ENCODE data around the gene YES1.

Gene YES1

GRCh38 chr18:673317-673716 lies 138.7 kb downstream of the YES1 start:
- no peak for TF ChIP-seq Cebpa-rat (IDR thresholded peaks at IDR 0.05)
- Histone ChIP-seq H3K4me3 (no peak overlapping the region), H3K36me3 (peaks cover 98% of the 10 kb centered on the region), H3K4me2 (no peak overlapping the region), H4K20me1 (peaks cover 27% of the 10 kb centered on the region; the same call in 1 of the 2 replicates), H3K4me1 (no peaks in the 10 kb centered on the region), H3K27me3 (no peaks in the 10 kb centered on the region), H3K9me3 (no peaks in the 10 kb centered on the region), H3K9ac (no peak overlapping the region), H3K27ac (no peak overlapping the region)

Data from BLaER1 (cell line).